Esophagus squamous epithelium (tissue), 4 donors: ENCODE data around the gene FILIP1L.

ENCODE experiments used
- POLR2A ChIP-seq, 4 donors: fragments of 450-650 bp; IDR thresholded peaks; one replicate each; pipeline ENCODE4 v1.6.1; 2017; ENCODE audit warnings: antibody characterized with exemption in 4 of 4, mild to moderate bottlenecking in 4 of 4, moderate library complexity in 3 of 4
- TF ChIP-seq, protein P1 (sequence below), 6 experiments: fragments of 450-650 bp in 4 of 6; fragments of 200-600 bp in 2 of 6; sonication (generic) in 2 of 6; IDR thresholded peaks; one replicate each; pipeline ENCODE4 v1.5.1; 2016 to 2019; ENCODE audit warnings: antibody characterized with exemption in 6 of 6, mild to moderate bottlenecking in 4 of 6, moderate library complexity in 4 of 6

GRCh38 chr3:100124201-100124761, 10.0 kb upstream of the FILIP1L start:
- TF ChIP-seq POLR2A (IDR thresholded peaks at IDR 0.05): no peak
- TF ChIP-seq, protein P1, sequence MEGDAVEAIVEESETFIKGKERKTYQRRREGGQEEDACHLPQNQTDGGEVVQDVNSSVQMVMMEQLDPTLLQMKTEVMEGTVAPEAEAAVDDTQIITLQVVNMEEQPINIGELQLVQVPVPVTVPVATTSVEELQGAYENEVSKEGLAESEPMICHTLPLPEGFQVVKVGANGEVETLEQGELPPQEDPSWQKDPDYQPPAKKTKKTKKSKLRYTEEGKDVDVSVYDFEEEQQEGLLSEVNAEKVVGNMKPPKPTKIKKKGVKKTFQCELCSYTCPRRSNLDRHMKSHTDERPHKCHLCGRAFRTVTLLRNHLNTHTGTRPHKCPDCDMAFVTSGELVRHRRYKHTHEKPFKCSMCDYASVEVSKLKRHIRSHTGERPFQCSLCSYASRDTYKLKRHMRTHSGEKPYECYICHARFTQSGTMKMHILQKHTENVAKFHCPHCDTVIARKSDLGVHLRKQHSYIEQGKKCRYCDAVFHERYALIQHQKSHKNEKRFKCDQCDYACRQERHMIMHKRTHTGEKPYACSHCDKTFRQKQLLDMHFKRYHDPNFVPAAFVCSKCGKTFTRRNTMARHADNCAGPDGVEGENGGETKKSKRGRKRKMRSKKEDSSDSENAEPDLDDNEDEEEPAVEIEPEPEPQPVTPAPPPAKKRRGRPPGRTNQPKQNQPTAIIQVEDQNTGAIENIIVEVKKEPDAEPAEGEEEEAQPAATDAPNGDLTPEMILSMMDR (IDR thresholded peaks at IDR 0.05): no peak
